ELF-1 (cell line): ENCODE data around the gene CENPB.
"Not testable (repeated sequence)": the region's sequence is repeated elsewhere in the genome, so short reads cannot be mapped to it uniquely, and the experiment has no call there.

Experiments used
- DNase-seq: peaks from one replicate; pipeline ENCODE4 v3.0.0-alpha.2; 2016; ENCODE audit warnings: low read depth, low spot score

The CENPB gene, protein sequence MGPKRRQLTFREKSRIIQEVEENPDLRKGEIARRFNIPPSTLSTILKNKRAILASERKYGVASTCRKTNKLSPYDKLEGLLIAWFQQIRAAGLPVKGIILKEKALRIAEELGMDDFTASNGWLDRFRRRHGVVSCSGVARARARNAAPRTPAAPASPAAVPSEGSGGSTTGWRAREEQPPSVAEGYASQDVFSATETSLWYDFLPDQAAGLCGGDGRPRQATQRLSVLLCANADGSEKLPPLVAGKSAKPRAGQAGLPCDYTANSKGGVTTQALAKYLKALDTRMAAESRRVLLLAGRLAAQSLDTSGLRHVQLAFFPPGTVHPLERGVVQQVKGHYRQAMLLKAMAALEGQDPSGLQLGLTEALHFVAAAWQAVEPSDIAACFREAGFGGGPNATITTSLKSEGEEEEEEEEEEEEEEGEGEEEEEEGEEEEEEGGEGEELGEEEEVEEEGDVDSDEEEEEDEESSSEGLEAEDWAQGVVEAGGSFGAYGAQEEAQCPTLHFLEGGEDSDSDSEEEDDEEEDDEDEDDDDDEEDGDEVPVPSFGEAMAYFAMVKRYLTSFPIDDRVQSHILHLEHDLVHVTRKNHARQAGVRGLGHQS

DNA sequence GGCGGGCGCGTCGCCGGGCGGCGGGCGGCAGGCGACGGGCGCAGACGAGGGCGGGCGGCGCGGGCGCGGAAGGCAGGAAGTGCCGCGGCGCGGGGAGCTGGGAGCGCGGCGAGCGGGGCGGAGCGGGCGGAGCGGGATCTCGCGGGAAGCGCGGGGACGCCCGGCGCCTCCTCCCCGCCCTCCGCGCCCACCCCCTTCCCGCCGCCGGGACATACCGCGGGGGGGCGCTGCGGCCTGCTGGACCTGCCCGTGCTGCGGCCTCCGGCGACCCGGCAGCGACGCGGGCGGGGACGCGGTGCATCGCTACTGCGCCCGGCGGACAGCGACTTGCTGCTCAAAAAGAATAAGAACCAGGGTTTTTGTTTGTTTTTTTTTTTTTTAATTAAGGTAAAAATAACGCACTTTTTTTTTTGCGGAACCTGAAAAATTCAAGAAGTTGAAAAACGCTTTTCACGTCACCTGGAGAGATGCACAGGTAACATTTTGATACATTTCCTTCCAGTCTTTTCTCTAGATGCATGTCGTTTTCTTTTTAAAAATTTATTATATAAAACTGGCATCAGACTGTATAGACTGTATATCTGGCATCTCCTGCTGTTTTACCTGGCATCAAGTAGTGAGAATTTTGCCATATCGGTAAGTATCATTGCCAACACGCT is at the start of gene CENPB:
Gene CENPB (minus strand): TSS at position 76 of the 659 bp plus-strand sequence. CDS start 257 bp downstream, outside the sequence.
- peak; percentile 80 for DNase-seq

DNA sequence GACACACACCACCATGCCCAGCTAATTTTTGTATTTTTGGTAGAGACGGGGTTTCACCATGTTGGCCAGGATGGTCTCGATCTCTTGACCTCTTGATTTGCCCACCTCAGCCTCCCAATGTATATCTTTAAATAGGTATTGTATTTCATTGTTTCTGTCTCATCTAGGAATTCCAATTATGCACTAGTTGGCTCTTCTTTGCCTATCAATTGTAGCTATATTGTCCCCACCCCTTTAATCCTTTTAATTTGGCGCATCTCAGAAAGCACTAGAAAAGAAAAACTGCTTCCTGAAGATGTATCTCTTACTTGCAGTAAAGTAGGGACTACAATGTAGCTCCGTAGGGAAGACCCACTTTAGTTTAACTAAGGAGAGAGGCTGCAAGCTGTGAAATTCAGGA is 49.6 kb upstream of the CENPB start:
- DNase-seq: no peak

DNA sequence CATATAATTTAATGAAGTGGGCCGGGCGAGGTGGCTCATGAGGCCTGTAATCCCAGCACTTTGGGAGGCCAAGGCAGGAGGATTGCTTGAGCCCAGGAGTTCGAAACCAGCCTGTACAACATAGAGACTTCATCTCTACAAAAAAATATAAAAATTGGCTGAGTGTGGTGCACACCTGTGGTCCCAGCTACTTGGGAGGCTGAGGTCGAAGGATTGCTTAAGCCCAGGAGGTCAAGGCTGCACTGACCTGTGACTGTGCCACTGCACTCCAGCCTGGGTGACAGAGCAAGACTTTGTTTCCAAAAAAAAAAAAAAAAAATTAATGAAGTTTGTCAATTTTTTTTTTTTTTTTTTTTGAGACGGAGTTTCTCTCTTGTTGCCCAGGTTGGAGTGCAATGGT is 43.4 kb upstream of the CENPB start:
- DNase-seq: not testable (repeated sequence)

DNA sequence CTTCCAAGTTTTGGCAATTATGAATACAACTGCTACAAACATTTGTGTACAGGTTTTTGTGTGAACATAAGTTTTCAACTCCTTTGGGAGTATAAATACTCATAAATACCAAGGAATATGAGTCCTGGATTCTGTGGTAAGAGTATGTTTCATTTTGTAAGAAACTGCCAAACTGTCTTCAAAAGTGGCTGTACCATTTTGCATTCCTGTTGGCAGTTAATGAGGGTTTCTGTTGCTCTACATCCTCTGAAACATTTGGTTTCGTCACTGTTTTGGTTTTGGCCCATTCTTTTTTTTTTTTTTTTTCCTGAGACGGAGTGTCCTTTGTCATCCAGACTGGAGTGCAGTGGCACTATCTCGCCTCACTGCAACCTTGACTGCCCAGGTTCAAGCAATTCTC is 42.3 kb upstream of the CENPB start:
- DNase-seq: no peak

DNA sequence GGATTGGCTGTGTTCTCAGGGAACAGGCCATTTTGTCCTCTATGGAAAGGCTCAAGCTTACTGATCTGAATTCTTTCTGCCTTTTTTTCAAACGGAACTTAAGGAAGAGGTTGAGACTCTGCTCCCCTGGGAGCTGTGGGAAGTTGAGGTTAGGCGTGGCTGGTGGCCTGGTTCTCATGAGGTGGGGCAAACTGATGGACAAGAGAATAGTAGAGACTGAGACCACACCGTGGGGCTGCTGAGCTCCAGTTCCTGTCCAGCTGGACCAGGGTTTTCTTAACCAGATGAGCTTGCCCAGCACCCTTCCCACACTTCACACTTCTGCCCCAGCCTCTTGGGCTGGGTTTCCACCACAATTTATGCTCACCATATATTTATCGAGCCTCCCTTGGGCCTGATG is 39.9 kb upstream of the CENPB start:
- DNase-seq: no peak

DNA sequence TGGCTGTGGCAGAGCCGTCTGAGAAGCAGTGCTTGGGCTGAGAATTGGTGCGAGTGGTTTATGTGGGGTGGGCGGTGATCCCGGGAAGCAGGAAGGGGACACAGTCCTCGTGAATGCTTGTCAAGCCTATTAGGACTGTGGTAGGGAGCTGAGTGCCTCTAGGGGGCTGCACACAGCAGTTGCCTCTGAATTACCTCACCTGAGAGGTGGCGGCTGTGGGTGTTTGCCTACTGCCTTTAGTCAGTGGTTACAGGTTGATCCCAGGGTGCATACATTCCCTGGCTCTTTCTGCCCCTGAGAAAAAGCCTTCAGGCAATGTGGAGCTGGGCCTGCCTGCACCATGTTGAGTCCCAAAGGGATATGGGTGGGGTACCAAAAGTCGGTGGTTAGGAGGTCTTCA is 39.0 kb upstream of the CENPB start:
- DNase-seq: no peak

DNA sequence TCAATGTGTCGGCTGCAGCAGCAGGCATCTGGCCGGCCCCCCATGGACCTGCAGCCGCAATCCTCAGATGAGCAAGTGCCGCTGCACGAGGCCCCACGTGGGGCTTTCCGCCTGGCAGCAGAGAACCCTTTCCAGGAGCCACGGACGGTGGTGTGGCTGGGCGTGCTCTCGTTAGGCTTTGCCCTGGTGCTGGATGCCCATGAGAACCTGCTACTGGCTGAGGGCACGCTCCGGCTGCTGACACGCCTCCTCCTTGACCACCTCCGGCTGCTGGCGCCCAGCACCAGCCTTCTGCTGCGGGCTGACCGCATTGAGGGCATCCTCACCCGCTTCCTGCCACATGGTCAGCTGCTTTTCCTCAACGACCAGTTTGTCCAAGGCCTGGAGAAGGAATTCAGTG is 37.3 kb upstream of the CENPB start:
- no peak for DNase-seq

DNA sequence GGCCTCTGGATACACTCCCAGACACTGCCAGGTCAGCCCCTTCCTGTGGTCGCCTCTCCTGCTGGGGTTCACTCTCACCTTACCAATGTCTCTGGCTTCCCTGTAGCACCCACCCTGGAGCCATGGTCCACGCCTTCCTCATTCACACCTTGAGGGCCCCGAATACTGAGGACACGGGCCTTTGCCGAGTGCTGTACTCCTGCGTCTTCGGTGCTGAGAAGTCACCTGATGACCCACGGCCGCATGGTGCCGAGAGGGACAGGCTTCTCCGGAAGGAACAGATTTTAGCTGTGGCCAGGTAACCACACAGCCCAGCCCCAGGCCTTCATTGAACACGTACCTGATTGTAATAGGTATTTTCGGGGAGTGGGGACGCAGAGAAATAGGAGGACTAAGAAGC is 35.5 kb upstream of the CENPB start:
- no peak for DNase-seq

DNA sequence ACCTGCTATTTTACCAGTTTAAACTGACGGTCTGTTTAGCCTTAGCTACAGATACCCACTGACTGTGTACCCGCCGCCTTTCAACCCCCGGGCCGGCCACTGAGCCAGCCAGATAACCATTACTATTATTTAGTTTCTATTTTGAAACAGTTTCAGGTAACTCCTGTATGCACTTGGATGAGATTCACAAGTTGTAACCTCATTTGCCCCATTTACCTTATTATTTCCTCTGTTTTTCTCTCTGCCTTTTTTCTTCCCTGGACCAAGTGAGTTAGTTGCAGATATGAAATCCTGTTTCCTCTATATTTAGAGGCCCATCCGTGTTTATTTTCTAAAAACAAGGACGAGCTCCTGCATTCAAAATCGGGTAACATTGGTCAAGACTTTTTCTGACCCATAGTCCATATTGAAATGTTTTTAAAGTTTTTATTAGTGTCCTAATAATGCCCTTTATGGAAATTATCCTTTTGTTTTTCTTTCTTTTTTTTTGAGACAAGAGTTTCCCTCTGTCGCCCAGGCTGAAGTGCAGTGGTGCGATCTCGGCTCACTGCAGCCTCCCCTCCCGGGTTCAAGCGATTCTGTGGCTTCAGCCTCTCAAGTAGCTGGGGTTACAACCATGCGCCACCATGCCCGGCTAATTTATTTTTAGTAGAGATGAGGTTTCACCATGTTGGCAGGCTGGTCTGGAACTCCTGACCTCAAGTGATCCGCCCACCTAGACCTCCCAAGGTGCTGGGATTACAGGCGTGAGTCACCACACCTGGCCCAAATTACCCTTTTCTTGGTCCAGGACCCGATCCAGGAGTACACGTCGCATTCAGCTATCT is 34.6 kb upstream of the CENPB start:
- DNase-seq: no peak

DNA sequence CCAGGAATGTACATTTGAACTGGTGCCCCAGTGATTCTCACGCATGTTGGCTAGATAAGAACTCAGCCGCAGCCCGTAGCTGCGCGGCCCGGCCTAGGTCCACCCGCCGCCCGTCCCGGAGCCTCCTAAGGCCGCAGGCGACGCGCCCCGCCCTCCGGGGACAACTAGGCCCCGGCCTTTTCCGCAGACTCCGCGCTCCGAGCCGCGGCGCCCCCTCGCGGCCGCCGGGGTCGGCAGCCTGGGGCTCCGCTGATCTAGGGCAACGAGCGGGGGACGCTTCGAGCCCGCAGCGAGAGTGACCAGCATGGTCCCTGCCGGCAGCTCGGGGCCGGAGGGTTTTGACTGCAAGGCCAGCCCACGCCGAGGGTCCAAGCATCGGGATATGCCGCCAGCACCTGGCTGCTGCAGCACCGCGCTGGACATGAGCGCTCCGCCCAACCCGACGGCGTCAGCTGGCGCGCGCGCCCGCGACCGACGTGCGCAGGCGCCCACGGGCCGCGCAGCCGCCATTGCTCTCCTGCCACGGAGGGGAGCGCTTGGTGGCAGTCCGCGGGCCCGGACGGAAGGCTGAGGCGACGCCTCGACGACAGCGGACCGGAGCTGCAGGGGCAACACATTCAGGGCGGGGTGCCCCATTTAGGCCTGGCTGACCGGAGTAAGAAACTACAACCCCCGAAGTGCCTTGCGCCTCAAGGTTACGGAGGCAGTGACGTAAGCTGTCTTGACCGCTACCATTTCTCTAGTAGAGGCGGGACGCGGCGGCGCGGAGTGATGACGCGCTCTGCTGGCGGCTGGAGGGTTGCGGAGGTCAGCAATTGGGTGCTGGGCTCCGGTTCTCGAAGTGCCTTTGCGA is 33.7 kb upstream of the CENPB start, which contains the start of gene AP5S1:
Gene AP5S1 (plus strand): TSS at position 500 of the 853 bp plus-strand sequence. CDS start 1,571 bp downstream, outside the sequence.
- DNase-seq: peak; percentile 99

DNA sequence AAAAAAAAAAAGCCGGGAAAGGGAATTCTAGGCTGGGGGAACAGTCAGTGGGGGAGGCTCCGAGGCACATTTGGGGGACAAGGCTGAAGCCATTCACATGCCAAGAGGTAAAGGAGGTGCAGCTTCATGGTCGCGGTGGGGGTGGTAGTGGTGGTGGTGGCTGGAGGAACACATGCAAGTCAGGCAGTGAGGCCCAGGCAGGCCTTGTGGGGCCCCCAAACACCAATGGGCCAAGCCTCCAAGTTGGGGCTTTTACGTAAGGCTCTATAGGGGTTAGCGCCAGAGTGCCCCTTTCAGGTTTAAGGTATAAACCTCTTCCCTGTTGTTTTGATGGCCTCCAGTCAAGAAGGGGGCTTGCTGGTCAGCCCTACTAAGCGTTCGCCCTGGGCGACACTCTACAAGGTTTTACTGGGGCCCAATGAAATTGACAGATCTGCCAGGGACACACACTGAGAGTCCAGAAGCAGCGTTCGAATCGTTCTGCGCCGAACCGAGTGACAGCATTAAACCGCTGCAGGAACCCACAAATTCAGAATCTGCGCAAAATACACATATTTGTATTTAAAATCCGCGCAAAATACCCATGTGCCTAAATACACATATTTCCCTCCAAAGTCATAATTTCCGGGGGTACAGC is 33.0 kb upstream of the CENPB start:
- no peak for DNase-seq

DNA sequence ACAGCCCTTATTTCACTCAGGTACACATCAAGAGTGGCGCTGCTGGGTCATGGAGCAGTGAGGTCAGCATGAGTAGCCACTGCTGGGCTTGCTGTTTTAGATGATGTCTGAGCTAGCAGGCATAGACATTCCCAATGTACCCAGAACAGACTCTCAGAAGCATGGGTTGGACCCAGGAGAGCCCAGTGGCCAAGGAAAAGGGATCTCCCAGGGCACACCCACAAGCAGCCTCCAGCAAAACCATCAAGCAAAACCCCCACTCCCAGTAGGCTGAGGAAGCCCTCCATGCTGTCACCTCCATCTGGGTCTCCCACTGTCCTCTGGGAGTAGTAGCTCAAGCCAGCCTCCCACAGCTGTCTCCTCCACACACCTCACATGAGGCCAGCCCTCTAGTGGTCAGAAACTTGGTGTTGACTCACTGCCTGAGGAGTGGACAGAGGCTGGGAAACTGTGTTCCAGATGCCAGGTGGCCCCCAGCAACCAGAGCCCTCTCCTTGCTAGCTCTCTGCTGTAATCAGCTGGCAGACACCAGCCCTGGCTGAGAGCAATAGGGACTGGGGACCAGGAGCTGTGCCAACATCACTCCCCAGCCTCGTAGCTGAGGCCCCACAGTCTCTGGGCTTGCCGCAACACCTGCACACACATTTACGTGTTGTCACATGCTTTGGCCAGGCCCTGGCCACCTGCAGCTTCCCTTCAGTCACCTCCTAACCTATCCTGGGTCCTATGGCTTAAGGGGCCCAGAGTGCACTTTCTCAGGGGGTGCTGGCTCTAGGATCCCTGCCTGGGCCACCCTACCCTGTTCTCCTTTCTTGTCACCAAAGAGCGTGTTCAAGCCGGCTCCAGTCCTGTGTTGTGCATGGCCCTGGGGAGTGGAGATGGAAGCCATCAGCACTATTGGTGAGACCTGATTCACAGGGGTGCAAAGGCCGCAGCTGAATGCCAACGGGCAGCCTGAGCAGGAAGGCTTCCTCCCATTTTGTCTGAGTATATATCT is 31.9 kb upstream of the CENPB start:
- DNase-seq: peak; percentile 87

DNA sequence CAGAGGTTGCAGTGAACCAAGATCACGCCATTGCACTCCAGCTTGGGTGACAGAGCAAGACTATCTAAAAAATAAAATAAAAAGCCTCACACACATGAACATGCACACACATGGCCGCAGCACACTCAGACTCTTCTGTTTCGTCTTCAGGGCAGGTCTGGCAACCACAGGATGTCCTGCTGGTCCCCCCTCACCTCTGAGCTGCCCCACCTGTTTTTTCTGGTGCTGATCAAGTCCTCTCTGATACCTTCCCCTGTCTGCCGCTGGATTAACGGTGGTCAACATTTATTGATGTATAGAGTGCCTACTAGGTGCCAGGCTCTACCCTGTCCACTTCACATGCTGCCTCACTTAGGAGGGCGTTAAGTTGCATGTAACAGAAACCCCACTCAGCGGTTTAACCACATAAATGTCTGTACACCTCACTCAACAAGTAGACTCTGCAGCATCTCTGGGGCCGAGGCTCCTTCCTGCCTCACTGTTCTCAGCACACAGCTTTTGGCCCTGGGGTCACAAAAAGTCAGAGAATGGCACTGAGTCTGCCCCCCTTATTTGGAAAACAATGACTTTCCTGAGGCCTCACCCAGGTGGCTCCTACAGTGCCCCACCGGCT is 29.3 kb upstream of the CENPB start:
- no peak for DNase-seq

DNA sequence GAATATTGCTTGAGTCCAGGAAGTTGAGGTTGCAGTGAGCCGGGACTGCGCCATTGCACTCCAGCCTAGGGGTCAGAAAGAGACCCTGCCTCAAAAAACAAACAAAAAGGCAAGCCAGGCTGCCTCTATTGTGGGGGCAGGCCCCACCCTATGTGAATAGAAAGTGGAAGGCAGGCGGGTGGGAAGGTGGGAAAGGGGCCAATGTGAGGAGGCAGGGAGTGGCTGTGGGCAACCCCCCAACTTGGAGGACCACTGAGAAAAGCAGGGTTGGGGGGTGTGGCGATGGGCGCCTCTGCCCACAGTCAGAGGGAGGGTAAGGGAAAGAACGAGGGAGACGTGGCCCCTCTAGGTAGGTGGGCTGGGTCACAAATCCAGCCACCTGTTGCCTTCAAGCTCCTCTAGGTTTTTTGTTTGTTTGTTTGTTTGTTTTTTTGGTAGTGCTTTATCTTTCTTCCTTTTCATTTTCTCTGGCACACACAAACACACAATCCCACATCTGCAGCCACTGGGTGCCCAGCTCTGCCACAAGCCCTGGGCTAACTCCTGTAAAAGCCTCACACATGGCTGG is 28.5 kb upstream of the CENPB start:
- DNase-seq: no peak

DNA sequence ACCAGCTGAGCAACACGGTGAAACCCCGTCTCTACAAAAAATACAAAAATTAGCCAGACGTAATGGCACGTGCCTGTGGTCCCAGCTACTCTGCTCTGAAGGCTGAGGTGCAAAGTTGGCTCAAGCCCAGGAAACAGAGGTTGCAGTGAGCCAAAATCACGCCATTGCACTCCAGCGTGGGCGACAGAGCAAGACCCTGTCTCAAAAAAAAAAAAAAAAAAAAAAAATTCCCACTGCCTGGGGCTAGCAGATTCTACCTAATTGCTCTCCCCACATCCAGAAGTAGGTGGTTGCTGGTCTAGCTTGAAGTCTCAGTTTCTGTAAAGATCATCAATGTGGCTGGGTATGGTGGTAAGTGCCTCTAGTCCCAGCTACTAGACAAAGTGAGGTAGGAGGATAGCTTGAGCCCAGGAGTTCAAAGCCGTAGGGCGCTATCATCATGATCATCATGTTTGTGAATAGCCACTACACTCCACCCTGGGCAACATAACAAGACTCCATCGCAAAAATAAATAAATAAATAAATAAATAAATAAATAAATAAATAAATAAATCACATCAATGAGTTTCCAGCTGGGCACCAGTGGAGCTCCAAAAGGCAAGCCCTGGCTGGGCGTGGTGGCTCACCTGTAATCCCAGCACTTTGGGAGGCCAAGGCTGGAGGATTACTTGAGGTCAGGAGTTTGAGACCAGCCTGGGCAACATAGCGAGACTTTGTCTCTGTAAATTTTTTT is 27.5 kb upstream of the CENPB start:
- DNase-seq: no peak

DNA sequence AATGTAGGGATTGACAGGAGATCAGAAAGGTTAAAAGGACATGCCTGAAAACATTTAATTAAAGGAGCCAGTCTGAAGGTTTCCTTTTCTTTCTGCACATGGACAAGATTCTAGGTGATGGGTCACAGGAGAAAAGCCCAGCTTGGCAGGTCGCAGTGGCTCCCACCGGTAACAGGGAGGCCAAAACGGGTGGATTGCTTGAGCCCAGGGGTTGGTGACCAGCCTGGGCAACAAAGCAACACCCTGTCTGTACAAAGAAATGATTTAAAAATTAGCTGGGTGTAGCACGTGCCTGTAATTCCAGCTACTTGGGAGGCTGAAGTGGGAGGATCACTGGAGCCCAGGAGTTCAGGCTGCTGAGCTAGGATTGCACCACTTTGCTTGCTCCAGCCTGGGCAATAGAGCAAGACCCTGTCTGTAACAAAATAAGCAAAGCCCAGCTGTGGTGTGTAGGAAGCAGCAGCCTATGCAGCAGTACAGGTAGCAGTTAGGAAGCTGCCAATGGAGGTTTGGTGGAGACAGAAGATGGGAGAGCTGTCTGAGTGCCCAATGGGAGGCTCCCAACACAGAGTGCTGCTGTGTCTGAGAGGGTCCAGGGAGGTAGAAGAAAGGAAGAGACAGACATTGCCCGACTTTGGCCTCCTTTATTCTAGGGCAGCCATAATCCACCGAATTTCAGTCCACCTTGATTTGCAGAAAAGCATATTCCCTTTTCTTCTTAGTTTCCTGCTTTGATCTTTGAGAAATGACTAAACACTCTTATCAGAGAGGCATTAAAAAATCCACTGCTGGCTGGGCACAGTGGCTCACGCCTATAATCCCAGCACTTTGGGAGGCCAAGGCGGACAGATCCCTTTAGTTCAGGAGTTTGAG is 26.7 kb upstream of the CENPB start:
- DNase-seq: no peak

DNA sequence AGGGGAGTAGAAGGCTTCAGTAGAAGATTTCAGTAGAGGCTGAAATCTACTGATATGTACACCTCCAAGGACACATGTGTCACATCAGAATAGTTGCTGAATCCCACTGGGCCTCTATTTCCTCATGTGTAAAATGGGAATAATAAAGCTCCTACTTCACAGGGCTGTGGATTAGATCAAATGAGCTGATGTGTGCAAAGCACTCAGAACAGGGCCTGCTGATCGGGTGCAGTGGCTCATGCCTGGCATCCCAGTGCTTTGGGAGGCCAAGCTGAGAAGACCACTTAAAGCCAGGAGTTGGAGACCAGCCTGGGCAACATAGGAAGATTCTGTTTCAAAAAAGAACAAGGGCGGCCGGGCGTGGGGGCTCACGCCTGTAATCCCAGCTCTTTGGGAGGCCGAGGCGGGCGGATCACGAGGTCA is 25.7 kb upstream of the CENPB start:
- no peak for DNase-seq
